DMS79 treated with DMSO at 0.1 percent for 48 hours (cell line): Measurements from ENCODE around the gene AP3B1.

Experiments used
- DNase-seq: peaks from one replicate; lab custom pipeline; 2025; lab: John Stamatoyannopoulos, UW

AP3B1 gene

GRCh38 chr5:77974576-77974975, 319.9 kb downstream of the AP3B1 start:
- no peak for DNase-seq

- DNase-seq = no peak
Observed at GRCh38 chr5:77973253-77973609, 321.3 kb downstream of the AP3B1 start.

- peak; percentile 3 for DNase-seq
Observed at GRCh38 chr5:77972469-77973252, 321.8 kb downstream of the AP3B1 start.

DNA sequence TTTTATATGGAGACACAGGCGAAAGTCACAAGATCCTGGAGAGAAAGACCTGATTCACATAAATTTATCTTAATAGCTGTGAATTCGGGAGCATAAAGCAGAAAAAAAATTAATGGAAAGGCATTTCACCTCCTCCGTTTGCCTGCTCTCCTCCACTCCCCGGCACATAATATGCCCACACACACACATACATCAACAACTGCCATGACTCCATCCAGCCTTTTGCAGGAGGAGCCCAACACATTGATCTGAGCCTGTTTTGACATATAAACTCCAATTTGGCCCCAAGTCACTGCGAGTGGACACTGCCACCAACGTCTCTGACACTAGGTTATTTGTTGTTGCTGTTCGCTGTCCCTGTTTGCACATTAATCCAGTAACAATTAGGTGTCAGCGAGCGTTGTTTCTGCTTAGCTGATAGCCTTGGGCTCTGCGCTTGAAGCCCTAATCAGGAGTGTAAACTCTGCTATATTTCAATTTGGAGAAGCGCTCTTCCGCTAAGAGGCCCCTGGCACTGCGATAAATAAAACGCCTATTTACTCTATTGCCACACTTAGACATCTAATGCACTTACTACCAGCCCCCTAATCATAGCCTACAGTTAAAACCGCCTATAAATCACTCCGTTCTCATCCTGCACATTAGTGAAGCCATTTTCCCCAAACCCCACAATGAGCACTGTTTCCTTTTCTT, 322.6 kb downstream of the AP3B1 start:
- DNase-seq = peak; percentile 10

DNA sequence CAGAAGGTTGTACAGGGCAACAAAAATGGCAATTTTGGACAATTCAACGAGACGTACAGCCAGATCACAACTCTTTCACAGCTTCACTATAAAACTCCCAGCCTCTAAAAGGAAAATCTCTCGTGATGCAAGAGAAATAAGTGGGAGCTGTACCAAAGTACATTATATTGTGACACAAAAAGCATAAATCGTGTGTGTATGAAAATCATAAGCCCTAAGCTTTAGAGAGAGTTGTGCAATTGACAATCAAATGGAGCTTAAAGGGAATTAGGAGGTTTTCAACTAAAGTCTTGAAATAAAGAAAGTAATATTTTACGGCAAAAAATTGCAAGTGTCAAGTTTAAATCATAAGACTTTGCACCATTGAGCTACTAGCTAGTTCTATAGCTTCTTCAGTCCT, 323.6 kb downstream of the AP3B1 start:
- no peak for DNase-seq

GRCh38 chr5:77963795-77964194, 330.7 kb downstream of the AP3B1 start:
- no peak for DNase-seq

- no peak for DNase-seq
Observed at GRCh38 chr5:77960863-77961396, 333.6 kb downstream of the AP3B1 start.

- DNase-seq = no peak
Observed at GRCh38 chr5:77960305-77960704, 334.2 kb downstream of the AP3B1 start.

DNA sequence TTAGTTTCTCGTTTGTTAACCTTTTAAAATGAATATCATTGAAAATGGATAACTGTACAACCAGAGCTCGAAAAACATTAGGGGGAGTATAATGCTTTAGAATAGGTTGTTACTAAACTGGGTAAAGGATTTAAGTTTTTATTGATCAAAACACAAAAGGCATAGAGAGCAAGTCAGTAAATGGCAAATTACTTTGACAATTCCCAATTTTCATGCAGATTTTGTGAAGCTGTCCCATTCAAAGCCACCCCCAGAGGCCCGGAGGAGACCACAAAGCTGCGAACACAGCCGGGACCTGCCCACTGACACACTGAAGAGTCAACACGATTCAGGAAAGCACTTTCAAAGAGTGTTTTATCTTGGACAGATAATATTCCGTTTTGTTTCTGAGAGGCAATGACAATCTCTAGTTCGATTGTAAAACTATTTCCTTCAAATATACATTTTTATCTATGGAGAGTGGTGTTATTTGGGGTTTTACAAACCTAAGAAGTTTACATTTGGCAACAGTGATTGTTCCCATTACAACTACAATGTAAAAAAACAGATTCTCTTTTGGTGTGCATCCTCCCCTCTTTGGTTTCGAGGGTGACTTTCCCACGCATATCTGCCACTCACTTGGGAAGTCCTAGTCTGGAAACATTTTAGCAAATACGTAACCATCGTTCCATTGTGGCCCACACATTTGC, 335.7 kb downstream of the AP3B1 start:
- DNase-seq = no peak

DNA sequence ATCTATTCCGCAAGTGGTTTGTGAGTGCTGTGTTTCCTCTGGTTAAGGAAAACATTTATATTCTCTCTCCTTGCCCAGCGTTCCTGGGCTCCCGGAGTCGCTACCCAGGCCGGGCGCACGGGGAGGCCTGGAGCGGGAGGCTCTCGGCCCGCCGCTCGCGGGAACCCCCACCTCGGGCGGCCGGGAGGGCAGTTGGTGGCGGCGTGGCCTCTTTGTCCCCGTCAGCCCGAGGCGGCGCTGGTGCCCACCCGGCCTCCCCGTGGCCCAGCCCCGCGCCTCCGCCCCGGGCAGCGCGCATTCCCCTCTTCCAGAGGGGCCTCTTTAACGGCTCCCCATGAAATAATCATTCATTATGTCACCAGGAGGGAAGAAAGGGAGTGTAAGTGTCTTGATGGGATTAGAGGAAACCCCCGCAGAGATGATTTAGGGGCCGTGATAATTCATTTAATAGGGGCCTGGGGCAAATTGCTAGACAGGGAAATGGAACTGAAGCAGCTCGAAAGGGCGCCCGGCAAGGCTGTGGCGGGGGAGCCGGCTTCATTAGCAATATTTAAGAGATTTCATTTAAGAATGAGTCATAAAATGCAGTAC, 336.5 kb downstream of the AP3B1 start:
- no peak for DNase-seq

GRCh38 chr5:77957516-77957915, 337.0 kb downstream of the AP3B1 start:
- no peak for DNase-seq

GRCh38 chr5:77957081-77957480, 337.4 kb downstream of the AP3B1 start:
- no peak for DNase-seq

GRCh38 chr5:77955577-77955976, 338.9 kb downstream of the AP3B1 start:
- no peak for DNase-seq

DNA sequence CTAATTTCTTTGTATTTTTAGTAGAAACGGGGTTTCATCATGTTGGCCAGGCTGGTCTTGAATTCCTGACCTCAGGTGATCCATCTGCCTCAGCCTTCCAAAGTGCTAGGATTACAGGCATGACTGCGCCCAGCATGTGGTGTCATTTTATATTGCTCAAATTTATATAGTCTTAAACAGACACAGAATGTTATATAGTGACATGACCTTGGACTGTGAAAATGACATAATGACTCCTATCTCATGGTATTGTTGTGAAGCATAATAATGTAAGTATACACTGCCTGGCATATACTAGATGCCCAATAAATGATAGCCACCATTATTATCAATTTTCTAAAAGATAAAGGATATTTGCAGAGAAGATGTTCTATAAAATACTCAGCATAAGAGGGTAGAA, 341.1 kb downstream of the AP3B1 start:
- no peak for DNase-seq

DNA sequence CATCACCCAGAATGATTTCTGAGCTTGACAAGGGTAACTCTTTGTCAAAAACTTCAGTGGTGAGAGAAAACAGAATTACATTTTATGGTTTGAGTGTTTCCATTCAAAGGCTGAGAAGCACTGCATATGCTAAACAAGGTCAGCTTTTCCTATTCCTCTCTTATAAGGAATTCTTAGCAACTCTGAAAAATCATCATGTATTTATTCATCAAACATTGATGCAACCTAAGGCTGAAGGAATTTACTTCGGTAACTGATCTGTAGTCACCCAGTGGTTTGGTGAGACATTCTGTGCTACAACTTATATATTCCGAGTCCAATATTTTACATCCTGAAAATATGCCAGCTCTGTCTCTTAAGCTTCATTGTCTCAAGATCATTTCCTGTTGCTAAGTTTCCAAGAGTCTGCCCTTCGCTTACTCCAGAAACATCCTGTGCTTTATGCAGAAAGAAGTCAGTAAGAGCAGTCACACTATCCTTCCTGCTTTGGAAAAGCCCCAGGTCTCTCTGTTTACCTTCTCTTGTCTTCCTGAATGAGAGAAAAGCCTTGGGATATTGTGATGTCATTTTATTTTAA, 341.8 kb downstream of the AP3B1 start:
- no peak for DNase-seq
